GM11168 (cell line): ENCODE data around the gene NRXN3.

ENCODE experiments used
- in situ Hi-C: fragments of 300-500 bp; cut with MboI; formaldehyde crosslinking; loops from one replicate; pipeline ENCODE4 v1.12.0; 2022; ENCODE audit warnings: low sequenced_read_pairs; ENCODE audit not compliant: unreplicated experiment

NRXN3 gene

GRCh38 chr14:79829405-79830166 is 1659.4 kb downstream of the NRXN3 start:
- in situ Hi-C loops = no loop called here

- in situ Hi-C loops = no loop called here
These were observed 1661.2 kb downstream of the NRXN3 start for GRCh38 chr14:79831195-79831892.

- in situ Hi-C loops = no loop called here
These were observed 1663.6 kb downstream of the NRXN3 start for GRCh38 chr14:79833781-79834180.

- in situ Hi-C loops = no loop called here
These were observed 1664.7 kb downstream of the NRXN3 start for GRCh38 chr14:79834868-79835267.

- in situ Hi-C loops = no loop called here
These were observed 1666.4 kb downstream of the NRXN3 start for GRCh38 chr14:79836577-79836976.

GRCh38 chr14:79837699-79838098 is 1667.5 kb downstream of the NRXN3 start:
- in situ Hi-C loops = no loop called here

- in situ Hi-C loops = no loop called here
These were observed 1669.9 kb downstream of the NRXN3 start for GRCh38 chr14:79840103-79840502.

GRCh38 chr14:79840831-79841230 is 1670.7 kb downstream of the NRXN3 start:
- in situ Hi-C loops = no loop called here

GRCh38 chr14:79841433-79841832 is 1671.3 kb downstream of the NRXN3 start:
- in situ Hi-C loops = no loop called here

- in situ Hi-C loops = no loop called here
These were observed 1672.1 kb downstream of the NRXN3 start for GRCh38 chr14:79842270-79842669.

- in situ Hi-C loops = no loop called here
These were observed 1683.0 kb downstream of the NRXN3 start for GRCh38 chr14:79852950-79853744.

GRCh38 chr14:79855789-79856188 is 1685.6 kb downstream of the NRXN3 start:
- in situ Hi-C loops = no loop called here

GRCh38 chr14:79856381-79856780 is 1686.2 kb downstream of the NRXN3 start:
- in situ Hi-C loops = no loop called here

GRCh38 chr14:79861111-79861510 is 1690.9 kb downstream of the NRXN3 start:
- in situ Hi-C loops = no loop called here

GRCh38 chr14:79862045-79862444 is 1691.9 kb downstream of the NRXN3 start:
- in situ Hi-C loops = no loop called here

GRCh38 chr14:79871136-79871535 is 1701.0 kb downstream of the NRXN3 start:
- in situ Hi-C loops = no loop called here

GRCh38 chr14:79878229-79878628 is 1708.1 kb downstream of the NRXN3 start:
- in situ Hi-C loops = no loop called here

GRCh38 chr14:79878785-79879184 is 1708.6 kb downstream of the NRXN3 start:
- in situ Hi-C loops = no loop called here

- in situ Hi-C loops = no loop called here
These were observed 1711.1 kb downstream of the NRXN3 start for GRCh38 chr14:79881299-79881698.

GRCh38 chr14:79890527-79890926 is 1720.4 kb downstream of the NRXN3 start:
- in situ Hi-C loops = no loop called here

- in situ Hi-C loops = no loop called here
These were observed 1725.8 kb downstream of the NRXN3 start for GRCh38 chr14:79896009-79896408.
